SK-N-SH (cell line): ENCODE results near the gene FAM78A. TPM values are rescaled to one million over a fixed set of nuclear protein-coding genes. Genes with fewer than 3 reads are reported as not detected.

ENCODE experiments used
- CTCF ChIA-PET: fragments of 300-600, 350-600 bp; formaldehyde crosslinking; extraction: SDS; loops from one replicate; lab custom pipeline; 2021; lab: Yijun Ruan, JAX
- POLR2A ChIA-PET: fragments of 350-600 bp; sonication (Branson Sonifier 250); formaldehyde crosslinking; extraction: SDS; loops from one replicate; lab custom pipeline; 2020; ENCODE audit warnings: antibody characterized with exemption, inconsistent platforms; lab: Yijun Ruan, JAX
- DNase-seq: peaks from one replicate; pipeline ENCODE4 v3.0.0; 2012
- H2AFZ ChIP-seq: fragments of 200-600 bp; sonication (generic); 2 replicates; pipeline ENCODE4 v1.8.1; 2016; ENCODE audit warnings: antibody characterized with exemption, mild to moderate bottlenecking, low read depth
- H3F3A ChIP-seq: fragments of 200-600 bp; sonication (generic); replicated peaks from 2 replicates; pipeline ENCODE3; 2016; ENCODE audit warnings: antibody characterized with exemption, mild to moderate bottlenecking; ENCODE audit not compliant: insufficient read depth
- H3K27ac ChIP-seq, 2 experiments: fragments of 200-500 bp in 1 of 2; fragments of 200-600 bp in 1 of 2; sonication (Bioruptor generic) in 1 of 2; sonication (generic), shearing (Covaris generic) in 1 of 2; 2 replicates each; pipeline versions ENCODE4 v1.5.1 to v1.6.1; 2014 to 2016; ENCODE audit warnings: low read depth in 2 of 2, inconsistent platforms in 1 of 2, low read length in 1 of 2, mild to moderate bottlenecking in 1 of 2, mixed read lengths in 1 of 2
- H3K27me3 ChIP-seq: fragments of 200-600 bp; sonication (generic), shearing (Covaris generic); 2 replicates; pipeline ENCODE4 v1.6.1; 2016; ENCODE audit warnings: mixed run types; ENCODE audit not compliant: insufficient read depth
- H3K36me3 ChIP-seq, 2 experiments: fragments of 200-500 bp in 1 of 2; fragments of 200-600 bp in 1 of 2; sonication (Bioruptor generic) in 1 of 2; sonication (generic) in 1 of 2; replicated peaks in 1 of 2; 2 replicates each; pipeline versions ENCODE3 to v1.5.1; 2014 to 2016; ENCODE audit warnings: low read length in 1 of 2, mild to moderate bottlenecking in 1 of 2; ENCODE audit not compliant: insufficient read depth in 2 of 2, control insufficient read depth in 1 of 2
- H3K4me1 ChIP-seq, 2 experiments: fragments of 200-500 bp in 1 of 2; fragments of 200-600 bp in 1 of 2; sonication (Bioruptor generic) in 1 of 2; sonication (generic), shearing (Covaris generic) in 1 of 2; 2 replicates each; pipeline versions ENCODE4 v1.5.1 to v1.6.1; 2014 to 2016; ENCODE audit warnings: low read depth in 1 of 2, low read length in 1 of 2, mixed run types in 1 of 2; ENCODE audit not compliant: insufficient read depth in 2 of 2, control insufficient read depth in 1 of 2
- H3K4me2 ChIP-seq: fragments of 200-600 bp; sonication (generic), shearing (Covaris generic); 2 replicates; pipeline ENCODE4 v1.6.1; 2017; ENCODE audit warnings: mixed run types
- H3K4me3 ChIP-seq, 2 experiments: fragments of 200-500 bp in 1 of 2; fragments of 200-600 bp in 1 of 2; sonication (Bioruptor generic) in 1 of 2; sonication (generic), shearing (Covaris generic) in 1 of 2; 2 replicates each; pipeline versions ENCODE4 v1.5.1 to v1.8.1; 2014 to 2016; ENCODE audit warnings: low read depth in 2 of 2, inconsistent platforms in 1 of 2, low read length in 1 of 2, mild to moderate bottlenecking in 1 of 2, mixed read lengths in 1 of 2, moderate library complexity in 1 of 2
- H3K79me2 ChIP-seq: fragments of 200-600 bp; sonication (generic); 2 replicates; pipeline ENCODE4 v1.8.1; 2017; ENCODE audit warnings: mild to moderate bottlenecking; ENCODE audit not compliant: insufficient read depth
- H3K9ac ChIP-seq: fragments of 200-600 bp; sonication (generic); 2 replicates; pipeline ENCODE4 v1.6.1; 2017; ENCODE audit warnings: mixed run types
- H3K9me2 ChIP-seq: fragments of 200-600 bp; sonication (generic); 2 replicates; pipeline ENCODE4 v1.6.1; 2017; ENCODE audit warnings: mixed run types
- H3K9me3 ChIP-seq: fragments of 200-600 bp; sonication (generic); 2 replicates; pipeline ENCODE4 v1.6.1; 2017; ENCODE audit warnings: mixed run types, mild to moderate bottlenecking, moderate library complexity
- H4K20me1 ChIP-seq: fragments of 200-600 bp; sonication (generic); 2 replicates; pipeline ENCODE4 v1.6.1; 2017; ENCODE audit warnings: mild to moderate bottlenecking, mixed run types; ENCODE audit not compliant: insufficient read depth
- CHD2 ChIP-seq: fragments of 150-350 bp; IDR thresholded peaks from 2 replicates; pipeline ENCODE4 v1.6.1; 2018; ENCODE audit warnings: low read length; ENCODE audit not compliant: partially characterized antibody
- CTCF ChIP-seq: fragments of 200-600 bp; sonication (generic); IDR thresholded peaks from 2 replicates; pipeline ENCODE4 v1.6.1; 2017; ENCODE audit warnings: antibody characterized with exemption, mild to moderate bottlenecking, moderate library complexity
- ELF1 ChIP-seq: IDR thresholded peaks from 2 replicates; pipeline ENCODE4 v1.4.0; 2012
- EZH2phosphoT487 ChIP-seq: fragments of 200-600 bp; sonication (generic); IDR thresholded peaks from 2 replicates; pipeline ENCODE4 v1.6.1; 2017; ENCODE audit warnings: low read depth, mixed run types, mild to moderate bottlenecking, antibody characterized with exemption, moderate library complexity, borderline replicate concordance
- FOSL2 ChIP-seq: IDR thresholded peaks from 2 replicates; pipeline ENCODE4 v1.4.0; 2012; ENCODE audit warnings: low read depth, mild to moderate bottlenecking, moderate library complexity, borderline replicate concordance
- FOXJ3 ChIP-seq: sonication (generic); formaldehyde crosslinking; IDR thresholded peaks from 2 replicates; pipeline ENCODE4 v1.5.1; 2020; ENCODE audit warnings: mild to moderate bottlenecking, missing genetic modification reagents
- FOXM1 ChIP-seq: IDR thresholded peaks from 2 replicates; pipeline ENCODE4 v1.4.0; 2012; ENCODE audit warnings: low read depth, mild to moderate bottlenecking
- IRF3 ChIP-seq: fragments of 150-350 bp; IDR thresholded peaks from 2 replicates; pipeline ENCODE4 v1.6.1; 2016; ENCODE audit warnings: mild to moderate bottlenecking, low read depth, low read length
- MXI1 ChIP-seq: IDR thresholded peaks from 2 replicates; pipeline ENCODE4 v1.6.1; 2012; ENCODE audit warnings: mild to moderate bottlenecking, low read depth, low read length, improper control_type of control experiment
- NFIC ChIP-seq: IDR thresholded peaks from 2 replicates; pipeline ENCODE4 v1.4.0; 2012; ENCODE audit warnings: borderline replicate concordance
- NRF1 ChIP-seq: IDR thresholded peaks from 2 replicates; pipeline ENCODE4 v1.6.1; 2012; ENCODE audit warnings: low read depth, mild to moderate bottlenecking, low read length
- POLR2AphosphoS5 ChIP-seq: IDR thresholded peaks from 2 replicates; pipeline ENCODE4 v1.6.1; 2012; ENCODE audit warnings: low read depth, low read length
- RCOR1 ChIP-seq: fragments of 150-350 bp; IDR thresholded peaks from 2 replicates; pipeline ENCODE4 v1.6.1; 2017; ENCODE audit warnings: antibody characterized with exemption, low read length
- REST ChIP-seq: IDR thresholded peaks from 2 replicates; pipeline ENCODE4 v1.6.1; 2012; ENCODE audit warnings: mild to moderate bottlenecking, low read depth, low read length, moderate library complexity
- RFX5 ChIP-seq: IDR thresholded peaks from 2 replicates; pipeline ENCODE4 v1.6.1; 2012; ENCODE audit warnings: mild to moderate bottlenecking, improper control_type of control experiment, low read length
- USF2 ChIP-seq: fragments of 150-350 bp; IDR thresholded peaks from 2 replicates; pipeline ENCODE4 v1.6.1; 2017; ENCODE audit warnings: antibody characterized with exemption, low read length, low read depth, borderline replicate concordance
- ZBTB33 ChIP-seq: IDR thresholded peaks from 2 replicates; pipeline ENCODE4 v1.4.0; 2012; ENCODE audit warnings: low read depth, borderline replicate concordance
- WGBS: methylation state at CpG from one replicate; pipeline ENCODE4 v1.1.6; 2017; ENCODE audit warnings: low lambda C conversion rate; 5-methylcytosine and 5-hydroxymethylcytosine counted together
- polyA plus RNA-seq, 3 experiments: library from polyadenylated mRNA; depleted of rRNA; stranded (reverse); fragments of >200 nt; gene quantifications; 2 replicates each; pipeline ENCODE4 v1.2.3, GENCODE V29; 2012

FAM78A gene
- polyA plus RNA-seq, 1 of the 3 experiments (the other 2 are of a cell fraction) = 1.0 TPM

- no peak overlapping the region for H3K27ac ChIP-seq
- H3K4me3 ChIP-seq = no peak overlapping the region
- H3K27me3 ChIP-seq = no peaks in the 10 kb centered on the region
- H3K36me3 ChIP-seq = no peaks in the 10 kb centered on the region
- DNase-seq = no peak
- no peak overlapping the region for H3K4me2 ChIP-seq
- 86% methylated on average over 17 of the region's 25 CpGs for WGBS
- H3K9me2 ChIP-seq = no peaks in the 10 kb centered on the region
- ChIA-PET CTCF (interaction anchor here (1.4 kb wide), 1 partner anchor 77 kb away, joined by 8 read pairs; no protein-coding TSS in a partner anchor), POLR2A (no interaction called here)
- H3K79me2 ChIP-seq = no peaks in the 10 kb centered on the region
- peaks cover 9% of the 10 kb centered on the region for H3F3A ChIP-seq
- no peak overlapping the region for H2AFZ ChIP-seq
- no peaks in the 10 kb centered on the region for H4K20me1 ChIP-seq
- peaks cover 5 to 11% of the 10 kb centered on the region in 2 experiments; a peak in 2 of 4 replicates for H3K4me1 ChIP-seq
- H3K9me3 ChIP-seq = no peaks in the 10 kb centered on the region
- TF ChIP-seq NRF1 (no peak), EZH2phosphoT487 (no peak)
- H3K9ac ChIP-seq = no peak overlapping the region
These were observed 17.4 kb downstream of the FAM78A start for GRCh38 chr9:131258698-131259431.

- no peak overlapping the region for H3K27ac ChIP-seq
- CTCF ChIA-PET = interaction anchor here (2.7 kb wide), 1 partner anchor 78 kb away, joined by 10 read pairs; no protein-coding TSS in a partner anchor
- no peak overlapping the region for H3K9ac ChIP-seq
- WGBS = 85% methylated on average over 12 of the region's 15 CpGs
- no peak overlapping the region for H3K4me3 ChIP-seq
- no peaks in the 10 kb centered on the region for H3K79me2 ChIP-seq
- no peak for DNase-seq
- H3K4me1 ChIP-seq = peaks cover 5 to 11% of the 10 kb centered on the region in 2 experiments; a peak in 2 of 4 replicates
- no peak overlapping the region for H2AFZ ChIP-seq
- H3K9me2 ChIP-seq = no peaks in the 10 kb centered on the region
- no peaks in the 10 kb centered on the region for H3K36me3 ChIP-seq
- H3K27me3 ChIP-seq = no peaks in the 10 kb centered on the region
- peaks cover 9% of the 10 kb centered on the region for H3F3A ChIP-seq
- no peak overlapping the region for H3K4me2 ChIP-seq
- POLR2A ChIA-PET = no interaction called here
- H3K9me3 ChIP-seq = no peaks in the 10 kb centered on the region
- no peaks in the 10 kb centered on the region for H4K20me1 ChIP-seq
- TF ChIP-seq REST = no peak
- TF ChIP-seq FOXM1 = no peak
- no peak for TF ChIP-seq ELF1
- no peak for TF ChIP-seq POLR2AphosphoS5
- TF ChIP-seq RCOR1 = no peak
- TF ChIP-seq NRF1 = no peak
- no peak for TF ChIP-seq RFX5
- TF ChIP-seq ZBTB33 = no peak
- no peak for TF ChIP-seq CHD2
- no peak for TF ChIP-seq IRF3
- TF ChIP-seq CTCF = no peak
- no peak for TF ChIP-seq FOSL2
- TF ChIP-seq USF2 = no peak
- no peak for TF ChIP-seq NFIC
- no peak for TF ChIP-seq FOXJ3
- no peak for TF ChIP-seq MXI1
These were observed 18.1 kb downstream of the FAM78A start for GRCh38 chr9:131258186-131258585.
